ENCODE measurements around the gene CDC7. TPM values are rescaled to one million over a fixed set of nuclear protein-coding genes. Genes with fewer than 3 reads are reported as not detected.
A peak's percentile ranks its signal among the peaks of the same experiment; 100 is the strongest.

Gene CDC7
- total RNA-seq, 1 experiment from 2014 or later, result 41.6 TPM

GRCh38 chr1:91559838-91560565, 59.4 kb downstream of the CDC7 start:
- no peaks in the 10 kb centered on the region for H3K23me2 ChIP-seq (ENCODE audit: insufficient read length, low read depth, low read length, poor library complexity, severe bottlenecking)
- no peak overlapping the region for H3K9ac ChIP-seq (ENCODE audit: extremely low read depth, insufficient read length, low read length)
- H3K27me3 ChIP-seq (ENCODE audit: insufficient read depth, low read length), result no peaks in the 10 kb centered on the region
- no peak for DNase-seq
- no peak overlapping the region for H3K23ac ChIP-seq (ENCODE audit: insufficient read length, low read depth, low read length)
- no peak for TF ChIP-seq CTCF (conservative IDR thresholded peaks at IDR 0.05)
- H3K79me1 ChIP-seq (ENCODE audit: insufficient read depth, low read depth, low read length, poor library complexity, severe bottlenecking), result no peaks in the 10 kb centered on the region
- H2BK5ac ChIP-seq (ENCODE audit: insufficient read length, low read length), result no peak overlapping the region
- Mint-ChIP-seq H3K4me1 (peaks cover 13 to 20% of the 10 kb centered on the region in 2 experiments), H3K36me3 (ENCODE audit: insufficient read depth in 1 of 3, low read depth in 3 of 3) (peaks cover 6 to 9% (median 6%) of the 10 kb centered on the region in 3 experiments), H3K27ac (peak overlapping the region in 1 of 3 experiments; percentile 28; a peak in 1 of 7 replicates), H3K9me3 (peaks cover 11 to 14% of the 10 kb centered on the region in 2 experiments), H3K4me3 (no peak overlapping the region), H3K27me3 (ENCODE audit: low read depth) (no peaks in the 10 kb centered on the region; the same call in 1 of the 2 replicates)
- no peak overlapping the region for H3K4me2 ChIP-seq (ENCODE audit: insufficient read depth, insufficient read length, low read length)
- no peak overlapping the region for H4K5ac ChIP-seq (ENCODE audit: insufficient read length, low read depth, low read length)
- no peak overlapping the region for H3K56ac ChIP-seq (ENCODE audit: insufficient read length, low read depth, low read length)
- H2BK20ac ChIP-seq (ENCODE audit: low read depth, low read length, poor library complexity, severe bottlenecking), result no peak overlapping the region
- H3K14ac ChIP-seq (ENCODE audit: insufficient read depth, low read length), result no peak overlapping the region
- H3K18ac ChIP-seq (ENCODE audit: insufficient read length, low read depth, low read length), result no peak overlapping the region
- no peaks in the 10 kb centered on the region for H3K4me1 ChIP-seq (ENCODE audit: insufficient read depth, low read length)
- WGBS (ENCODE audit: extremely low coverage, insufficient read length, low lambda C conversion rate), result no CpG with 5 or more reads among the region's 4 CpGs
- H3K4ac ChIP-seq (ENCODE audit: low read depth, low read length), result no peak overlapping the region
- H2BK120ac ChIP-seq (ENCODE audit: low read depth, low read length, poor library complexity, severe bottlenecking), result no peak overlapping the region
- no peak overlapping the region for H3T11ph ChIP-seq (ENCODE audit: low read length)
- H4K8ac ChIP-seq (replicated peaks; ENCODE audit: insufficient read length, low read depth, low read length), result no peak overlapping the region
- no peaks in the 10 kb centered on the region for H4K20me1 ChIP-seq (ENCODE audit: control insufficient read depth, insufficient read depth, insufficient read length)
- H3K79me2 ChIP-seq (ENCODE audit: insufficient read depth, low read length), result no peaks in the 10 kb centered on the region
- no peak overlapping the region for H2BK12ac ChIP-seq (ENCODE audit: insufficient read length, low read depth, low read length)
- no peak overlapping the region for H2BK15ac ChIP-seq (ENCODE audit: low read depth, low read length)
- H2AK5ac ChIP-seq (ENCODE audit: insufficient read length, low read length), result no peak overlapping the region
- no peak overlapping the region for H3K27ac ChIP-seq (ENCODE audit: insufficient read length, low read depth, low read length)
- no peak overlapping the region for H2AFZ ChIP-seq (ENCODE audit: low read length)
- no peak overlapping the region for H4K91ac ChIP-seq (ENCODE audit: insufficient read length, low read depth, low read length)
- H3K9me3 ChIP-seq (ENCODE audit: control insufficient read depth, low read depth, low read length), result no peaks in the 10 kb centered on the region
